Stimulated activated CD4-positive, alpha-beta T cell treated with anti-CD3 and anti-CD28 coated beads, Interleukin-15, amount 100 ng/mL, for 48 hours (primary cell): Measurements from ENCODE around the gene KRT38.
"Not testable (repeated sequence)": the region's sequence is repeated elsewhere in the genome, so short reads cannot be mapped to it uniquely, and the experiment has no call there.

Source experiments
- DNase-seq, 2 donors: peaks; one replicate each; pipeline ENCODE4 v3.0.0-alpha.2; 2020; ENCODE audit warnings: low read depth in 2 of 2

KRT38 gene

DNA sequence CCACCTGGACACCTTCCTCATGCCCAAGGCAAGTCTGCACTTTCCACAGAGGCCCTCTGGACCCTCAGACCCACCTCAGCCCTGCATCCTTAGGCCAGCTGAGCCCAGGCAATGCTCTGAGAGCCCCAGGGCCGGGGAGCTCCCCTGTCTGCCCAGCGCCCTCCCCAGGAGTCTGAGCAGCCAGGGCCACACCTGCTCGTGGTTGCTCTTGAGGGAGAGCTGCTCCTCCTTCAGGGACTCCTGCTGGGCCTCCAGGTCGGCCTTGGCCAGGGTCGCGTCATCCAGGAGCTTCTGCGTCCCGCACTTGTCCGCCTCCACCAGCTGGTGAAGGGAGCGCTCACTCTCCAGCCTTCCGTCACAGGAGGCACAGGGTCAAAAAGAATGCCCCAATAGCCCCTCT is 18.2 kb downstream of the KRT38 start:
- DNase-seq = not testable (repeated sequence)

DNA sequence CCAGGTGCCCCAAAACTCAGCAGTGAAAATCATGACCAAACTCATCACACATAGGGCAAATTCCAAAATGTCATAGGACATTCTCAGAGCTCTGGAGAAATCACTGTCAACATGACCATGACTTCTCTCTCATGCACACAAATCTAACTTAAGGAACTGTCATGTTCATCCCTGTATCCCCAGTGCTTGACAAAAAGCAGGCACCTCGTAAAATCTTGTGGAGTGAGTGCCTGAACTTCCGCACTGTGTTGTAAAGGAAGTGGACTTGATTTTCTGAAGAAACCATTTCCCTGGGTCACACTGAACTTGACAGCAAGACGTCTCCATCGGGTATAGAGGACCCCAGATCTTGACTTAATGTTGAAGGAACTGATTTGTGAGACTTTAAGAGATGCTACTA is 19.2 kb downstream of the KRT38 start:
- DNase-seq = no peak

DNA sequence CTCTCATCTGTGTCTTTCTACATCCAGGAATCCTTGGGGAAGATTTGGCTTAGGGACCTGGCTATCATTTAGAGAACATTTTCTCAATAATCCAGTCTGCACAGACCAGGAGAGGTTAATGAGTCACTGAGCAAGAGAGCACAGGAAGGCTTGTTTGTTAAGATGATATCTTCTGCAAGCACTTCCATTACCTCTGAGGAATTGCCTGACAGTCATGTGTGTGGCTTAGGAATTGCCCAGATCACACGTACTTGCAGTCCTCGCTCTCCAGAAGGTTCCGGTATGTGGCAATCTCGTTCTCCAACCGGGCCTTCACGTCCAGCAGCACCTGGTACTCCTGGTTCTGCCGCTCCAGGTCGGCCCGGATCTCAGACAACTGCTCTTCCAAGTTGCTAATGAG is 19.7 kb downstream of the KRT38 start:
- DNase-seq = no peak

DNA sequence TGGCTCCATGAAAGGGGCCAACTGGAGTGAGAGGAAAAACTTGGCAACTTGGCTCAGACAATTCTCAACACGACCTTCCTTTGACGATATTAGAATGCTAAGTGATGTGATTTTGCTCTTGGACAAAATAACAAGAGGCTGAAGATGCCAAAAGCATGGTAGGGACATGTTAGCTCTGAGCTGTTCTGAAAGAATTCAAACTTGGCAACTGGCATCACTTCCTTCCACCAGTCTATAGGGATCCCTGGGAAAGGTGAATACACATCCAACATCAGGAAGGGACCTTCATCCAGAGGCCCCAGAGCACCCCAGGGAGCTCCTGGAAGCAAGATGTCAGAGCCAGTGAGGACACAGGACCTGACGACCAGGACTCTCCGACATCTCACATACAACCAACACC is 20.6 kb downstream of the KRT38 start:
- DNase-seq = no peak

DNA sequence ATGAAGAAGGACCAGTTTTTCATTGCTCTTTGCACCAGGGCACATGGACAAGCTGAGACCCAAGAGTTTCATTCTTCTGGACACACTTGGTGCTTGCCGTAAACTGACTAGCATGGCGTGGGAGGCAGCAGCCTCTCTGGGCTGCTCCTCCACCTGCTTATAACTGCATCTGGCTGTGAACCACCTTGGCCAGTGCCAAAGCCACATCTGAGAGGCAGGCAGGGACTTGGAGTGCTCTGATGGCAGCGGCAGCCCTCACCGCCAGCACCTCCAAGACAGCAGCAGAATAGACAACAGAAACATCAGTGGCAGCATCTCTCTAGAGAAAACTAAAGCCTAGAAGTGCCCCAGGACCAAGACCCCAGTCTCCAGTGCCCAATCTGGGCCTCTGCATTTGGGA is 21.1 kb downstream of the KRT38 start:
- DNase-seq = no peak

DNA sequence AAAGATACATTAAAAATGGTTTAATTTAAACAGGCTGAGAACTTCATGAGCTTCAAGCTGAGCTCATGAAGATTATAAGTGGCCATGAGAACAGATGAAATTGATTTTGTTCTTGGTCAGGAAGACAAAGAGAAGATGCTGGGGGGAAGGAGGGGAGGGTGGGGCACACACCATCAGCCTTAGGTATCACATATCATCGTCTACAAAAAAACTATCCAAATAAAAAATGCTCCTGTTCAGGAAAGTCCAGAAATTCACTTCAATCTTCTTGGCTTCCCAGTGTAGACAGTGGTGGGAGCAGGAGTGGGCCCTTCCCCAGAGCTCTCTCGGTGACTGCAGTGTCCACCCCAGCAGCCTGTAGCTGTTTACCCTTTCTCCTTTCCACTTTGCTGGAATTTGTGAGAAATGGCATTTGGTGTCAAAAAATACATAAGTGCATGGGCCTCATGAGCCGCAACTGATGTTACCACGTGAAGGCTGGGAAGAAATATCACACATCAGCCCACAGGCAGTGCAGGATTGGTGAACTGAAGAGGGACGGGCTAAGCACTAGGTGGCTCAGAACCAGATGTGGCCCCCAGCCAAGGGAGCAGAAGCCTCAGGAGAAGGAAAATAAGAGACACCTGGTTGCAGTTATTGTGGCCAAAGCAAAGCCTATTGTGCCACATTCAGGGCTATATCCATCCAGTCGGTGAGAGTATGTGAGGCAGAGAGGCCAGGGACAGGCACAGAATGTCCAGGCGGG is 22.5 kb downstream of the KRT38 start:
- DNase-seq = no peak

DNA sequence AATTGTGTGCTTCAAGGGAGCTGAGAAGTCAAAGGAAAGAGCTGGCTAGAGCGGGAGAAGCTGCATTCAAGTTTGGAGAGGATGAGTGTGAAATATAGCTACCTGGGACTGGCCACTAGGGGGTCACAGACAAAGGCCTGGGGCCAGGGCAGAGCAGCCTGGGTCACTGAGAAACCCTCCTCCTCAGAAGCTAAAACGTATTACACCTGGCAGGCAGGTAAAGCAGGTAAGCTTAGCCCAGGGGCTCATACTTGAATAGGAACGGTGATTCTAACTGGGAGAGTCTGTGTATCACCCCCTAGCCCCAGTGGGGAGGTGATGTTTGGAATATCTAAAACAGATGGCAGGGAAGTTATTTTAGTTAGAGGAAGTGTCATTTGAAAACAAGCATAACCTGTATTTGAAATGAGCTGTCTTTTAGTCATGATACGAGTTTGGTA is 23.2 kb downstream of the KRT38 start:
- DNase-seq = no peak

DNA sequence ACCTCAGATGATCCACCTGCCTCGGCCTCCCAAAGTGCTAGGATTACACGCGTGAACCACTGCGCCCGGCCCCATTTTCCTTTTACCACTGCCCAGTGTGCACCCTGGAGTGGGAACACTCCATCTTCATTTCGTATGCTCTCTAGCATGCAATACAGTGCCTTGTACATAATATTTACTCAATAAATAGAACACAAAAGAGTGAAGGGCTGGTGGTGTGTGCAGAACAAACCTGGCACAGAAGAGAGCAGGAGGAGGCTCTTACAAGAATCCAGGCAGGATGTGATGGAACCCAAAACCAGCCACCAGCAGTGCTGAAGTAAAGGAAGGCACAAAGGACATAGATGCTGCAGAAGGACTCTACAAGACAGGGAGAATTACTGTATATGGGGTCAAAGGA is 23.7 kb downstream of the KRT38 start:
- no peak for DNase-seq

DNA sequence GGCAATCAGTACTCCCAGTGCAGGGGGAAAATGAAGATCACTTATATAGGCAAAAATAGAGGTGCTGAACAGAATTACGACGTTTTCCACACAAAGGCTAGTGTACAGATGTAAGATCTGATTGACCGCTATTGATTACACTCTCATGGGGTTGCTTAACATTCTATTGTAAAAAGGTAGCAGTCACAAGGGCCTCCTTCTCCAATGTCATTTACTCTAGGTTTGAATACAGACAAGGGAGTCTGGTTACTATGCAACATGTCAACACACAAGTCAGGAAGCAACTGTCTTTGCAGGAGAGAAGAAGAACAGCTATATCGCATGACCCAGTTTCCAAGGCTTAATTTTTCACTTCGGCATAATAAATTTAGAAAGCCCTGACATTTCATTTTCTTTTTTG is 24.3 kb downstream of the KRT38 start:
- no peak for DNase-seq

DNA sequence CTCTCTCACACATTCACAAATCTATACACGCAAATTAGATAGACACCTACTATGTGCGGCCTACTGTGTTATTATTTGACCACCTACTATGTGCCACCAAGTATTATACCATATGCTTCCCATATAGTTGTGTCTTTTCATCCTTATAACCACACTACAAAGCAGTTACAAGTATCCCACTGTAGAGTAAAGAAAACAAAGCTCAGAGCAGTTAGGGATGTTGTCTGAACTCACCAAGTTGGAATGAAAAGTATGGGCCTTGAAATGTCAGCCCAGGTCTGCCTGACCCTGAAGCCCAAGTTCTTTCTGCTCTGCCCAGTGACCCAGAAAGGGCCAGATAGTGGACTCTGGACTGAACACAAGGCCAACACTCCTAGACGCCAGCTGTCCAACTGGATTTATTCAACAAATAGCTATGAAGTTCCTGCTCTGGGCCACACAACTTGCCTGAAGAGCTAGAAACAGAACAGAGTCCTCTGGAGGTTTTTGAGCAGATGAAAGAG is 24.9 kb downstream of the KRT38 start:
- DNase-seq = no peak

DNA sequence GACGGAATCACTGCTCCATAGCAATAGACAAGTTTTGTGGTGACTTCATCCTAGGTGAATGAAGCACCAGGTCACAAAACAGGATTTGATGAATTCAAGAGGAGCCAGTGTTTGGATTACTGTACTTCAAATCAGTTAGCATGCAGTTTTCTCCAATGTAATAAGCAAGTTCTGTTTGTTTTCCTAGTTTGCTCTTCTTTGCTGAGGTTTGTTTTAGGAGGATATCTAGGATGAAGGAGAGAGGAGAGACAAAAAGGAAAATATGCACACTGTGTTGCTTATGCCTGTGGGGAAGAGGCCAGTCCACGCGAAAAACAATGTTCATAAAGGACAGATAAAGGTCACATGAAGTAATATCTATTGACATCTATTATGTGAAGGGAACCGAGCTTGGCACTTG is 25.4 kb downstream of the KRT38 start:
- DNase-seq = no peak

DNA sequence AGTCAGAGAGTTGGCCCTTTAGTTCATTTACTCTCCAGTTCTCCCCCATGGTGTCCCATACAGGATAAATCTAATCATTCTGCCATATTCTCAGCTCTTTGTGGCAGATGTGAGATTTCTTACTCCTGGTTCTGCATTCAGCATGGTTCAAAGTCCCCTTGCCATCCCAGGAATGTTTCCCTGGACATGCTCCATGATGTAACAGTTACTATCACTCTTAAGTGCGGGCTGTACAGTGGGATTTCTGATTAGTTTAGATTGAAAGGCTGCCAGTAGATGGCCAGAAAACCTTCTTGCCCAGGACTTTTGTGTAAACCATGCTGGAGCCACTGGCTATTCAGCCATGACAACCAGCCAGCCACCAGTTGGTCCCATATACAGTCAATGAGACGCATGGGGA is 26.8 kb downstream of the KRT38 start:
- DNase-seq = no peak

DNA sequence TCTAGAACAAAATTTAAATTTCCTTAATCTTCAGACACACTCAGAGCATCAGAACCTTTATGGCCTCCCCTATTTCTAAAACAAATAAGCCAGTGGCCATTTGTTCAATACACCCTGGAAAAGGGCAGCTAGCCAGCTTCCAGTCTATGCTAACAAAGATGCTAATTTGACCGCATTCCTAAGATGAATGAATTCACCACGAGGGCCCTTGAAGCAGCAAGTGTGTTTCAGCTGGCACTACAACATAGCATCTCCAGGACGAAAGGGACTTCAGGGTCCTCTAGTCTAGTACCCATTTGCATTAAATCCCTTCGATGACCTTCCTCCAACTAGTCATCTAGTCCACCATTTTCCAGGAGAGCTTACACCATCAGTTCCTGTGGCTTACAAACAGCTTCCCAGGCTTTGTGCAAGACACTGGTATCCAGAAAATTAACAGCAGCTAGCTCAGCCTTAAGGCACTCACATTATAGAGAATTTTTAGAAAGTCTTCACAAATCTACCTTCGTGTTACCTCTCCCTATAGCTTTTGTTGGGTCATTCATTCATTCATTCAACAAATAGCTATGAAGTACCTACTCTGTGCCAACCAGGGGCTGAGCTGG is 27.3 kb downstream of the KRT38 start:
- DNase-seq = no peak

DNA sequence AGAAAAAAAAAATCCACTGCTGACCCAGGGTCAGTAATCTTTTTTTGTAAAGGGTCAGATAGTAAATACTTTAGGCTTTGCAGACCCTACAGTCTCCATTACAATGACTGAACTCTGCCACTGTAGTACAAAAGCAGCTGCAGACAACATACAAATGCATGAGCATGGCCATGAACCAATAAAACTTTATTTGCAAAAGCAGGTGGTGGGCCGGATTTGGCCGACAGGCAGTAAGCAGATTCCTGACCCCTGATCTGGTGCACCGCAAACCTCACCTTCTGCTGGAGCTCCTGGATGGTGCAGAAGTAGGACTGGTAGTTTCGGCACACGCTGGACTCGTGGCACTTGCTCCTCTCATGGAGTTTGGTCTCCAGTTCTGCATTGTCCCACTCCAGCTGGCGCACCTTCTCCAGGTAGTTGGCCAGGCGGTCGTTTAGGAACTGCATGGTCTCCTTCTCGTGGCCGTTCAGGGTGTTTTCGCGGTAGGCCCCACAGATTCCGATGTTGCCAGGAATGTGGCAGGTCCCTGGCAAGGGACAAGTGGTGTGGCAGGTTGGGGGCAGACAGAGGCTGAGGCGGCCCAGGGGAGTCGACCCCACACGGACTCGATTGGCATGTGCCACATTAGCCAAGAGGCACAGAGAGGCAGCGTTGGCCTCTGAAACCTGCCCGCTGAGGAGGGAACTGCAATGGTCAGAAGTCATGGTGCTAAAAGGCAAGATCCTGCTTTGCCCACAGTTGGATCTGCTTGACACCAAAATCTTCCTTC is 29.5 kb downstream of the KRT38 start:
- DNase-seq = no peak

DNA sequence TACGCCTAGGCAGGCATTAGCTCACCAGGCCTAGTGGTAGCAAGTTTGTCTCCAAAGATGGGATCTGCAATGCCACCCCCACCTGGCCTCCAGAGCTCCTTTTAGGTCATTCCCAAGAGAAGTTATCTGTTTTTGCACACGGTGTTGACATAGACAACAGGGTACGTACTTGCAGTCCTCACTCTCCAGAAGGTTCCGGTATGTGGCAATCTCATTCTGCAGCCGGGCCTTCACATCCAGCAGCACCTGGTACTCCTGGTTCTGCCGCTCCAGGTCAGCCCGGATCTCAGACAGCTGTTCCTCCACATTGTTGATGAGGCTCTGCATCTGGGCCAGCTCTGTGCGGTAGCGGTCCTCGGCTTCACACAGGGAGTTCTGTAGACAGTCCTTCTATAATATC is 33.6 kb downstream of the KRT38 start:
- no peak for DNase-seq

DNA sequence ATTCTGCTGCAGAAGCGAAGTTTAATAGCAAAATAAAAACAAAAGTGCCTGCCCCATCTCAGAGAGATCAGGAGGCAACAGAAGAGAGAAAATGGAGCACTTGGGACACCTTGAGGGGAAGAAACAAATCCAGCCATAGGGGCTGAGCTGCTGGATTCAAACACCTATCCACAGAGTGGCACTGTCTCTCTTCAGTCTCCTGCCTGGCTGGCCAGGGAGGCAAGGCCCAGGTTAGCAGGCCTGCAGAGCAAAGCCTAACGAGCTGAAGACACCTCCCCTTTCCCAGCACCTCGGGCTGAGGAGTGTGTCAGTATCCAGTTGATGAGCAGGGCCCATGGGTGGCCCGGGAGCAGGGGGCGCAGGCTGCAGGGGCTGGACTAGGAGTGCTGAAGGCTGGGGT is 34.6 kb downstream of the KRT38 start:
- no peak for DNase-seq

DNA sequence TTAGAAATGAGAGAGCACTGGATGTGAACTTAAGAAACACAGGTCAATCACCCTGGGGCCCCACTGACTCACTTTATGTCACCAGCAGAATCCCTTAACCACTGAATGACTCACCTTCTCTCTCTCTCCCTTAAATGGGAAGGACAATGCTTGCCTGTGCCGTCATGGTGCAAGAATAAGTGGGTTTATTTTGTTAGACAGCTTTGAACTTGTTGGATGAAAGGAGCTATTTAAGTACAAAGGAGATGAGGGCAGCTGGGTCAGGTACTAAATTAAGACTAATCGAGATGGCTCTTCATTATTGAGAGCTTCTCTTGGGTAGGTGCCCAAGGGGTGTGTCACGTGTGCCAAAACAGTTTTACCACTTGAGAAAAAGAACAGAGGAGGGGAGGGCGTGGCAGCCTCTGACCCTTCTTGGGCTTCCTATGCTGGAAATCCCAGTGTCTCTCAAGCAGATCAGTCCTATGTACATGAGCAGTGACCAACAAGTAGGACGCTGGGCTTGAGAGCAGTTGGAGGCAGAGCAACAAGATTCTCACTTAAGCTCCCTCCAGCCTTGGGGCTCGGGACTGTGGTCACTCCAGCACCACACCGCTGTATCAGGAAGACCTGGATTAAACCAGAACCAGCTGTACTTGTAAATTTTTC is 36.6 kb downstream of the KRT38 start:
- DNase-seq = peak; percentile 39 to 62

DNA sequence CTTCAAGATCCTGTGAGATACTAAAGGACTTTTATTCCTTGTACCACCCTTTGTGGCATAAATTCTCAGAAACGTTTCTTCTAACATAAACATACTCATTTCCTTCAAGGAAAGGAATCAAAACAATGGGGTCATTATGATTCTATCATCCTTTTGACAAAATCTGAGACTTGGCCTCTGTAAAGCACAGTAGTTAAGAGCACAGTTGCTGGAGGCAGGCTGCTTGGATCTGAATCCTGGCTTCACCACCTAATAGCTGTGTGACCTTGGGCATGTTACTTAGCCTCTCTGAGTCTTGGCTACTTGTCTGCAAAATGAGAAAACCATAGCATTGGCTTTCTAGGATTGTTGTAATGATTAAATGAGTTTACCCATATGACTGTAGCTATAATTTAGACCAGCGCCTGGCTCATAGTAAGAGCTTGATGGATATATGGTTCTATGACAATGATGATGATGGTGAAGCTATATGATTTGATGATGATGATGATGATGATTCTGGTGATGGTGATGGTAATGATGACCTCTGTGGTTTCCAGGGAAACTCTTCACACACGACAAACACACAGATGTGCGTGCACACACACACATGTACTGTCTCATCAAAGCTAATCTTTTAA is 37.3 kb downstream of the KRT38 start:
- DNase-seq = no peak

DNA sequence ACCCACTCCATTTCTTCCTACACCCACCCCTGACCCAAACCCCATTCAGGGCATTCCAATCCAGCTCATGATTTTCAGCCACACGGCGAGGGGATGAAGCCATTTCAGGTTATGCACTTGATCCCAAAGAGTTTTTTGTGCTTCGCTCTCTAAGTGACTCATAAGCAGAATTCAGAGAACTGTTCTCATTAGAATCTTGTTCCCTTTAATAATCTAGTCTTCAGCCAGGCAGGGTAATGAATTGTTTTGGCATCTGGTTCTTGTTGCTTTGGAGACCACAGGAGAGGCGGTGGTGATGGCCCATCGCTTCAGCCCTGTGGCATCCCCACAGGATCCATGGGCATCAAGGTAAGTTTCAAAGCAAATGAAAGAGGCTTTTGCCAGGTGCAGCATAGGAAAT is 38.6 kb downstream of the KRT38 start:
- no peak for DNase-seq

DNA sequence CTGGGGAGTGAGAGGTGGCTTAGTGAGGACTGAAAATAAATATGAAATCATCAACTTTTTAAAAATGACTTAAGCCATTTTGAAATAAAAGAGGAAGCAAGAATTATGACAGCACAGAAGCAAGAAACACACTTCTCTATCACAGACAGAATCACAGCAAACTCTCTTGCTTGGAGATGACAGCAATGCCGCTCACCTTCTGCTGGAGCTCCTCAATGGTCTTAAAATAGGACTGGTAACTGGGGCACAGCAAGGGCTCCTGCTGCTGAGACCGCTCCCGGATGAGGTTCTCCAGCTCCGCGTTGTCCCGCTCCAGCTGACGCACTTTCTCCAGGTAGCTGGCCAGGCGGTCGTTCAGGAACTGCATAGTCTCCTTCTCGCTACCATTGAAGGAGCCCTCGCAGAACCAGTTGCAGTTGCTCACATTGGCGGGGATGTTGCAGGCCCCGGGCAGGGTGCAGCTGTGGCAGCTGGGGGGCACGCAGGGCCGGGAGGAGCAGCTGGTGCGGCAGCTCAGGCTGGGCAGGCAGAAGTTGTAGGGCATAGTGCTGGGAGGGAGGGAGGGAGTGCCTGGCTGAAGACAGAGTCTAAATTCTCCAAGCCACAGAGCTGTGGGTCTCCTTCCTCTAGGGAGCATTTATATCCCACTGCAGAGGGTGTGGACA is 43.7 kb downstream of the KRT38 start, which contains the start of gene KRT31:
Gene KRT31 (minus strand): TSS at position 613 of the 665 bp plus-strand sequence. CDS start 69 bp downstream, at position 544.
- no peak for DNase-seq

DNA sequence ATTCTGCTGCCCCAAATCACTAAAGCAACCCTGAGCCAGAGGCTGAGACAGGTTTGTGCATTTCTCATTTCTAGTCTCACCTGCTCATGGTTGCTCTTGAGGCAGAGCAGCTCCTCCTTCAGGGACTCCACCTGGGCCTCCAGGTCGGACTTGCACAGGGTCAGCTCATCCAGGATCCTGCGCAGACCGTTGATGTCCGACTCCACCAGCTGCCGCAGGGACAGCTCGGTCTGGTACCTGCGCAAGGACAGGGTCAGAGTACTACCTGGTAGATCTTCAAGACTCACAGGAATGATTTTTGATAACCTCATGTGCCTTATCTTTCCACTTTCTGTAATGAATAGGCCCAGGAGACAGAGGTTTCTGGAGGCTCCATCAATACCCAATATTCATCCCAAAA is 44.4 kb downstream of the KRT38 start:
- DNase-seq = no peak
